Glomerular visceral epithelial cell (primary cell): ENCODE results near the gene COG2.
A peak's percentile ranks its signal among the peaks of the same experiment; 100 is the strongest.

Experiments
- DNase-seq: peaks from one replicate; pipeline ENCODE4 v3.0.0-alpha.2; 2016; ENCODE audit errors: extremely low spot score

The COG2 gene

DNA sequence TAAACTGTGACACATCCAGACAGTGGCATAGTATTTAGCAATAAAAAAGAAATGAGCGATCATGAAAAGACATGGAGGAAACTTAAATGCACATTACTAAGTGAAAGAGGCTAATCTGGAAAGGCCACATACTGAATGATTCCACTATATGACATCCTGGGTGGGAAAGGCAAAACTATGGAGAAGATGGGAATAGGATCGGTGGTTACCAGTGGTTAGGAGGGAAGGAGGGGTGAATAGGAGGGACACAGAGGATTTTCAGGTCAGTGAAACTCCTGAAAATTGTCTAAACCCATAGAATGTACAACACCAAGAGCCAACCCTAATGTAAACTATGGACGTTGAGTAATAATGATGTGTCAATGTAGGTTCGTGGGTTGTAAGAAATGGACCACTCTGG is 57.9 kb downstream of the COG2 start:
- no peak for DNase-seq

DNA sequence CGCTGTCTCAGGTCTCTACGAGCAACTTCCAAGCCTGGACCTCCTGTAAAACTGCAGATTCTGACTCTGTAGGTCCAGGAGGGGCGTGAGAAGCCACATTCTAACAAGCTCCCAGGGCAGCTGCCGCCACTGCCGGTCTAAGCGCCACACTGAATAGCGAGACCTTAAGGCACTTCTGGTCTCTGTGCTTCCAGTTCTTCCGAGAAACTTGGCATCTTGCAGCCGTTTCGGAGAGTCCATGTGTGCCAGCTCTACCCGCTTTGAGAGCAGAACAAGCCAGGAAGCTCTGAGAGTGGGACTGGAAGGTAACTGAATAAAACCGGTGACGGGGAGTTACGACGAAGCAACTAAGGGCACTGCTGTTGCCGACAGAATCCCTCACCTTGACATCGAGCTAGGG is 59.2 kb downstream of the COG2 start:
- no peak for DNase-seq

DNA sequence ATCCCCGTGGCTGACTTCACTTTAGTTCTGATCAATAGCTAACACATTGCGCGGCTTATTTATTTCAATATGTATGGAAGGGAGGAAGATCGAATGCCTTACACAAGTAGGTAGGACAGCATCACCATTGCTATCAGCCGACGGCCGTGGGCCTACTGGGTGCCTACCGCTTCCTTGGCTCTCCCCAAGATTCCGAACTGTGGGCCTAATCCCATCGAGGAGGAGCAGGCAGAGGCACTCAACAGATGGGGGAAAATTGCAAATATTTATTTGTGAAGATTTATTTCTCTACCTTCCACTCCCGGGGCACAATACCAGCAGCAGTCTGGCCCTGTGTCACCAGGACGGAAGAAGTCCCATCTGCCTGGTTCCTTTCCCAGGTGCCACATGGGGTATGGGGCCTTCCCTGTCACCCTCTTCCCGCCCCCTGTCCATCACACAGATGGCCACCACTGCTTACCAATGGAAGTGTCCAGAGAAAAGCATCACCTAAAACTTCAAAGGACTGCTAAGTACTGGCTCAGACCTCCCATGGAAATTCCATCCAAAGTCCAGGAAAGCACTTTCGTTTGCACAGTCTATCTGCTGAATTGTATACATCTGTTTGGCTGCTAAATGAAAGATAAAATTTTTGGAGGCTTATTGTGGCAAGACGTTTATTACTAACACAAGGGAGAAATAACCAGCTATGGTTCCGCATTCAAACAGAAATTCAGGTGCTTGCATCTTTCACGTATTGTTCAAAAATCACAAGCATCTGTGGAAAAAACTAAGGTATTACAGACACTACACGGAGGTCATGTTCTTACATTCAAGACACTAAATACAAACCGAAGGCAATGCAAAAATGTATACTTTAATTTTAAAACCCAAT is 59.9 kb downstream of the COG2 start:
- no peak for DNase-seq

DNA sequence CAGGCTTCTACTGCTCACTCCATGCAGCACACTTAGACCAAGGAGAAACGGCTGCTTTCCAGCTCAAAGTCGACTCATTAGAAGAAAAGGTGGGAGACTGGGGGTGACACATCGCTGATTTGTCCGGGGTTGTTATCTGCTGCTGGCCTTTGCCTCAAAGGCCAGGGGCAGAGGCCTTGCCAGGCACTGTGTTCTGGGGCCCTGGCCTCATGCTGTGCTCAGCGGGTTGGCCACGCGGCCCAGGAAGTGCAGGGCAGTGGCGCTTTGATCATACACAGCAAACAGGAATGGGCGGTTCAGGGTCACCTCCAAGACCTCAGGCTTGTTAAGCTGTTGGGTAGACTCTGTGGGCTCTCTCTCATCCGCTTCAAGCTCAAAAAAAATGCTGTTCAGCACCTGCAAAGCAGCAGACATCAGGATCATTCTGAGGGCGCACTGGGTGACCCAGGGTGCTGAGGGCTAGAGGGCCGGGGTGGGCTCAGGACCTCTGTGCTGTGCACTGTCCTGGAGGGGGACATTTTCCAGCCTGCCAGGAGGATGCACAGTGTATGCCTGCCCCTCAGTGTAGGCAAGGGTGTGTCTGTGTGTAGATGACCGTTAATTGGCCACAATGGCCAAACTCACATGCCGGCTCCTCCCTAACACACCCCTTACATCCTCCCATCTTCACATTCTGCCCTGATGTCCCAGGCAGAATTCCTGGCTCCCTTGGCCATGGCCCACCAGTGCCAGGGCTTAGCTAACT is 60.8 kb downstream of the COG2 start:
- DNase-seq: no peak

DNA sequence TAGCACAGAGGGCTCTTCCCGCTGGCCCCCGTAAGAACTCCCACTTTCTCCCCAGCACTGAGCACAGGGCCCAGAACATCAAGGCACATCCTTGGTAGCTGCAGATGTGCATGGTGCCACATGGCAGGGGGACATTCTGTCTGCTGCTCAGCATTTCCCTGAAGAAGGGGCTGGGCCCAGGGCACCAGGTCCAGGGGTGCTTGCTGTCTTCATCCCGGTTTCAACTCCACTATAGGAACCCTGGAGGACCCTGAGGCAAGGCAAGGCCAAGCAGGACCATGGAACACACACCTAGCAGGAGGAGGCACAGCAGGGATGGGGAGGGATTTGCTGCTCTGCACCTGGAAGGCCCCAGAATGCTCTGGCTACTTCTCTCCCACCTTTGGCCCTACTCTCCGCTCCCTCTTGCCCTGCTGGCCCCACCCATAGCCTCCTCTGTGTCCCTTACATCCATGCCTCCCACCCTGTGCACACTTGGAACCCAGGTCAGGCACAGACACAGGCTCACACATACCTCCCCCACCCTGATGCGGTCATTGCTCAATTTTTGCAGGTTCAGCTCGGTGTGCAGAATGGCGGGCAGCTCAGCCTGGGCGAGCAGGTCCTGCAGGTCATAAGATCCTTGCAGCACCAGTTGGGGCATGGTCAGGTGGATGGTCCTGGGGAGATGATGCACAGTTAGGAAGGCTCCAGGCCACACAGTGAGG is 61.6 kb downstream of the COG2 start:
- no peak for DNase-seq

DNA sequence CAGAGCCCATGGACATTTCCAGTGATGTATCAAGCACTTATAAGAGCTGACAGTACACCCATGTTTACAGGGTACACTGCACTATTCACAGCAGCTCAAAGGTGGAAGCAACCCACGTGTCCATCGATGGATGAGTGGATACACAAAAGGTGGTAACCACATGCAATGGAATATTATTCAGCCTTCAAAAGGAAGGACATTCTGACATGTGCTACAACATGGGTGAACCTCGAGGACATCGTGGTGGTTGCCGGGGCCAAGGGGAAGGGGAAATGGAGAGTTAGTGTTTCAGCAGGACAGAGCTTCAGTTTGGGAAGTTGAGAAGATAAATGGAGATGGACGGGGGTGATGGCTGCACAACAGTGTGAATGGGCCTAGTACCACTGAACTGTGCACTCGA is 62.5 kb downstream of the COG2 start:
- no peak for DNase-seq

GRCh38 chr1:230705289-230706019 is 63.2 kb downstream of the COG2 start:
- DNase-seq: no peak

- DNase-seq: no peak
Observed at GRCh38 chr1:230706020-230706699, 63.9 kb downstream of the COG2 start.

GRCh38 chr1:230706887-230707731 is 64.8 kb downstream of the COG2 start:
- DNase-seq: no peak

DNA sequence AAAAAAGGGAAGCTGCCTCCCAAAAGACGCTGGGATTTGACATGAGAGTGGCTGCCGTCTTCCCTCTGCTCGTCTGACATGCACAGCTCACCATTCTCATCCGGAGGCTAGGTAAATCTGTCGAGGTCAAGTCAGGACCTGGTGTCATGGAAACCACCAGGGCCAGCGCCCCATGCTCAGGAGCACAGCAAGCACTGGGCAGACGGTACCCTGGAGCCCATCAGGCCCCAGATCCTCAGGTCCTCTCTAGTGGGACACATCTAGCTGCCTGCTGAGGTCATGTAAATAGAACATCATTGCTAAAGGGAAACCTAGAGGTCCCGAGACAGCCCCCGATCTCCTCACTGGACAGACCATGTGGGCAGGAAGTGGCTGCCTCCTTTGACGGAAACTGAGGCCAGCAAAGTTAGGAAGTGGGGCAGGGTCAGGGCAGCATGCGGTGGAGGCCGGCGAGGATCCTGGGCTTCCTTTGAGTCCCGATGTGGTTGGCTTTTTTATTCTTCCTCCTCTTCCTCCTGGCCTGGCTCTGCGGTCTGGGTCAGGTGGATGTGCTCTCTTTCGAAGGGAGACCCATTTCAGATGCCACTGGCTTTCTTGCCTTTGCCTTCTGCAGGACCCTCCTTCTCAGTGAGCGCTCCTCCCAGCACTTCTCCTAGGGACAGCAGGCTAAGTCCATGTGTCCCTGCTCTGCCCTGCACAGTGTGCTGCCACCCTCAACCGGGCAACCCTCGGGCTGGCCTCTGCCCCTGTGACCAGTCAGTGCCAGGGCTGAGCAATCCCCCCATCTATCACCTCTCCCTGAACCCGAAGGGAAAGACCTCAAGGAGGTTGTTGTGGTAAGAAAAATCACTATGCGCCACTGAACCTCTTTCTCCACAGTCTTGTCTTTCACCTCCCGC is 65.7 kb downstream of the COG2 start:
- DNase-seq: no peak

DNA sequence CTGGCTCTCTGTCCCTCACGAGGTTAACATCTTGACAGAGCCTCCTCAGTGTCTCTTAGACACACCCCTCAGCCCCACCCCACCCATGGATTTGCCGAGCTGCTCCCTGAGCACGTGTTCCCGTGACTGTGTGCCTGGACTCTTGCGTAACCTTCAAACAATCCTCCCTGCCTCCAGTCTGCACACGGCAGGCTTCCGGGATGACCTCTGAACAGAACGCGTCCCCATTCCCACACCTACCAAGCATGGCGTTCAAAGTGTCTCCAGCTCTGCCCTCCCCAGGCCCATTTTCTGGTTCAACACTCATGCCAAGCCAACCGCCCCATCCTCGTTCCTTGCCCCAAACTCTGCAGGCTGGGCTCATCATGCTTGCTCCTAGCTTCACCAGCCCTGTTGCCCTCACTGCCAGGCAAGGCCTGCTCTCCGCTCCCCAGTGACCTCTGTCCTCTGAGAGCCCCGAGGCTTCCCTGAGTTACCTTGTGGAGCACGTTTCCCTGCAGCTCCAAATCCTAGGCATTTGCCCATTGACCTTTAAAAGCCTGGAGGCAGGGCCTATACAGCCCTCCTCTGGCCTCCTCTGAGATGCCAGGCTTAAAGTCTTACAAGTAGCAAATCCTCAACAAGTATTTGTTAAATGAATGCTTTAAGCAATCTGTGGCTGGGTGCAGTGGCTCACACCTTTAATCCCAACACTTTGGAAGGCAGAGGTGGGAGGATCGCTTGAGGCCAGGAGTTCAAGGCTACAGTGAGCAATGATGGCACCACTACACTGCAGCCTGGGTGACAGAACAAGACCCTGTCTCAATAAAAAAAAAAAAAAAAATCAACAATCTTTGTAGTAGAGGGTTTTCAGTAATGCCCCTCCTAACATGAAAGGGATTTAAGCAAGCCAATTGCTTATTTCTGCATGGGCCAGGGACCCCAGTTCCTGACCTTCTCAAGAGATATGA is 66.6 kb downstream of the COG2 start:
- DNase-seq: peak; percentile 11

- DNase-seq: no peak
Observed at GRCh38 chr1:230709619-230710542, 67.6 kb downstream of the COG2 start.

- no peak for DNase-seq
Observed at GRCh38 chr1:230710543-230710904, 68.2 kb downstream of the COG2 start.

DNA sequence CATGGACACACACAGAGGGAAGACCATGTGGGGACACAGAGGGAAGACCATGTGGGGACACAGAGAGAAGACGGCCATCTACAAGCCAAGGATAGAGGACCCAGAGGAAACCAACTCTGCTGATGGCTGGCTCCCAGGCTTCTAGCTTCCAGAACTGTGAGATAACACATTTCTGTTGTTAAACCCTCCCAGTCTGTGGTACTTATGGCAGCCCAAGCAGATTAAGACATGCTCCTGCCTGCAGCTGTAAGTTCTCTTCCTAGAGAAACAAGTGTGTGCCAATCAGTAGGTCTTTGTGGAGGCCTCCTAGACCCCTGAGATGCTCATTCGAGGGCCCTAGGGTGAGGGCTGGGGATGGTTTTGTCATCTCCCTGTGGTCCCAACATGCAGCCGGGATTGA is 69.0 kb downstream of the COG2 start:
- no peak for DNase-seq

DNA sequence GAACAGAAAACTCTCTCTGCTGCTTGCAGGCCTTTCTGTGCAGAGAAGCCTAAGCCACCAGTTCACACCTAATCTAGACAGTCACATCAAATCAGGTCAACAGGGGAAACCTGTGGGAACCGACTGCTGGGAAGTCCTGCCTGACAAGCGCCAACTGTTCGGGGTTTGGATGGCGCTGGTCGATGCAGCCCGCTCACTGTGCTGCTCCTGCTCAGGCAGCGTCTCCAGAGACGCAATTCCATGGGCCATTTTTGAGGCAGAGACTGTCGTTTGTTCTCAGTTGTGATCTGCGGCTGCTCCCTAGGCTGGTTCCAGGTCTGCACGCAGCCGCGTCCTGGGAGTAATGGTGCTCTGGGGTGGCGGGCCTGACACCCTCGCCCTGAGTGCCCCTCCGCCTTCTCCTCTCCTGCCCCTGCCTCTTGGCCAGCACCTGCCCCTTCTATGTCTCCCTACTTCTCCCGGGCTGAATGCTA is 70.2 kb downstream of the COG2 start:
- no peak for DNase-seq

DNA sequence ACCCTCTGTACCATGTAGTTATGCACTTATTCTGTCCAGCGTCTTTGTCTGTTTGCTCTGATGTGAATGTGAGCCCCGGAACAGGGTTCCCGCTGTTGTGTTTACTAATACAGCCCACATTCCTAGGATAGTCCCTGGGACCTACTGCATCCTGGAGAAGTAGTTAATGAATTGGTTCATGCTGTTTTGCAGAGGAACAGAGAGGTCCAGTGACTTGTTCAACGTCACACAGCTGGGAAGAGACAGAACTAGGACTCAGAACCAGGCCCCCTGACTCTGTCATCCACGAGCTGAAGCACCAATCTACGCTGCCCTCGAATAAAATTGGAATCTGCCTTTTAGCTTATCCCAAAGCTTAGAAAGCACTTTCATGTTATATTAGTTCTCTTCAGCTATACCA is 70.9 kb downstream of the COG2 start:
- no peak for DNase-seq

DNA sequence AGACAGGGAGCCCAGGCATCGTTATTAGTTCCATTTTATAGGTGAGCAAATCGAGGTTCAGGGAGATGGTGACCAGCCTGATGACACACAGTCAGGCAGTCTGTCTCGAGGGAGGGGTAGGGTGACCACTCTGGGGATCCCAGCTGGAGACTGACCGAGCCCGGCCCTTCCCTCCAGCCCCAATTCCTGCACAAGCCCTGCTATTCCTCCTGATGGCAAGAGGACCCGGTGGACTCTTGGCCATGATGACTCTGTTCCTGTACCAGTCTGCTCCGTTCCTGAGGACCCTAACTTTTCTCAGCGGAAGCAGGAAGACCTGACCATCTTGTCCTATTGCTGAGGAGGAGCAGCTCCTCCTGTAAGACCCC is 71.2 kb downstream of the COG2 start:
- DNase-seq: no peak
